GM12878 (cell line): Measurements from ENCODE around the gene CAMK2D. TPM values are rescaled to one million over a fixed set of nuclear protein-coding genes. Genes with fewer than 3 reads are reported as not detected.

ENCODE experiments used
- ATF7 ChIP-seq: fragments of 450-650 bp; IDR thresholded peaks from 2 replicates; pipeline ENCODE4 v1.6.1; 2016; ENCODE audit warnings: low read depth, mild to moderate bottlenecking
- BACH1 ChIP-seq: fragments of 450-650 bp; IDR thresholded peaks from 2 replicates; pipeline ENCODE4 v1.6.1; 2017; ENCODE audit warnings: mild to moderate bottlenecking, borderline replicate concordance
- BHLHE40 ChIP-seq, 2 experiments: fragments of 450-650 bp in 1 of 2; IDR thresholded peaks; 2 replicates each; pipeline ENCODE4 v1.6.1; 2011 to 2017; ENCODE audit warnings: low read depth in 2 of 2, borderline replicate concordance in 1 of 2, improper control_type of control experiment in 1 of 2, low read length in 1 of 2, mild to moderate bottlenecking in 1 of 2
- BRCA1 ChIP-seq: IDR thresholded peaks from 2 replicates; pipeline ENCODE4 v1.6.1; 2011; ENCODE audit warnings: low read depth, low read length, improper control_type of control experiment
- CREM ChIP-seq: IDR thresholded peaks from 2 replicates; pipeline ENCODE4 v1.6.1; 2014; ENCODE audit warnings: antibody characterized with exemption, low read depth
- EED ChIP-seq: sonication (generic); IDR thresholded peaks from 2 replicates; pipeline ENCODE4 v1.6.1; 2016; ENCODE audit warnings: antibody characterized with exemption, low read depth
- FOXM1 ChIP-seq: IDR thresholded peaks from 2 replicates; pipeline ENCODE4 v1.6.1; 2012; ENCODE audit warnings: low read depth, mild to moderate bottlenecking, inconsistent platforms, low read length, moderate library complexity
- GABPA ChIP-seq: IDR thresholded peaks from 2 replicates; pipeline ENCODE4 v1.6.1; 2014; ENCODE audit warnings: antibody characterized with exemption, low read depth, mild to moderate bottlenecking, inconsistent platforms
- IKZF2 ChIP-seq, 2 experiments: fragments of 450-650 bp; IDR thresholded peaks; 2 replicates each; pipeline ENCODE4 v1.6.1; 2017; ENCODE audit warnings: mild to moderate bottlenecking in 2 of 2, moderate library complexity in 2 of 2
- IRF5 ChIP-seq: fragments of 450-650 bp; IDR thresholded peaks from 2 replicates; pipeline ENCODE4 v1.6.1; 2017; ENCODE audit warnings: borderline replicate concordance
- MLLT1 ChIP-seq: fragments of 450-650 bp; IDR thresholded peaks from 2 replicates; pipeline ENCODE4 v1.6.1; 2016; ENCODE audit warnings: mild to moderate bottlenecking
- NFXL1 ChIP-seq: fragments of 450-650 bp; IDR thresholded peaks from 2 replicates; pipeline ENCODE4 v1.6.1; 2017; ENCODE audit warnings: antibody characterized with exemption, mild to moderate bottlenecking, borderline replicate concordance
- NFYB ChIP-seq: IDR thresholded peaks from 2 replicates; pipeline ENCODE4 v1.6.1; 2011; ENCODE audit warnings: low read depth, mild to moderate bottlenecking, low read length, improper control_type of control experiment, moderate library complexity; ENCODE audit not compliant: insufficient read depth
- NR2C2 ChIP-seq: IDR thresholded peaks from 2 replicates; pipeline ENCODE4 v1.6.1; 2011; ENCODE audit warnings: borderline replicate concordance, low read depth; ENCODE audit not compliant: control insufficient read depth, insufficient read length
- NR2F1 ChIP-seq: fragments of 450-650 bp; conservative IDR thresholded peaks from 2 replicates; pipeline ENCODE4 v1.6.1; 2017; ENCODE audit warnings: mild to moderate bottlenecking
- PBX3 ChIP-seq: IDR thresholded peaks from 2 replicates; pipeline ENCODE4 v1.6.1; 2011; ENCODE audit warnings: mild to moderate bottlenecking, low read depth, low read length, moderate library complexity; ENCODE audit not compliant: insufficient replicate concordance
- POLR2AphosphoS2 ChIP-seq: IDR thresholded peaks from 2 replicates; pipeline ENCODE4 v1.6.1; 2011; ENCODE audit warnings: low read depth, mild to moderate bottlenecking, low read length, improper control_type of control experiment, moderate library complexity
- RCOR1 ChIP-seq: conservative IDR thresholded peaks from 2 replicates; pipeline ENCODE4 v1.6.1; 2012; ENCODE audit warnings: low read depth, low read length, improper control_type of control experiment
- SMC3 ChIP-seq: IDR thresholded peaks from 2 replicates; pipeline ENCODE4 v1.6.1; 2011; ENCODE audit warnings: low read length, improper control_type of control experiment, borderline replicate concordance
- SPI1 ChIP-seq: IDR thresholded peaks from 2 replicates; pipeline ENCODE4 v1.6.1; 2011; ENCODE audit warnings: low read depth, mild to moderate bottlenecking, low read length, moderate library complexity, borderline replicate concordance; ENCODE audit not compliant: insufficient read depth
- TCF7 ChIP-seq: IDR thresholded peaks from 2 replicates; pipeline ENCODE4 v1.6.1; 2014; ENCODE audit warnings: antibody characterized with exemption, borderline replicate concordance
- YY1 ChIP-seq: IDR thresholded peaks from 2 replicates; pipeline ENCODE4 v1.6.1; 2011; ENCODE audit warnings: low read depth, mild to moderate bottlenecking, low read length
- ZBTB11 ChIP-seq: fragments of 450-650 bp; formaldehyde crosslinking; IDR thresholded peaks from 2 replicates; pipeline ENCODE4 v1.5.0; 2022; ENCODE audit warnings: mild to moderate bottlenecking, missing genetic modification characterization
- ZNF384 ChIP-seq: IDR thresholded peaks from 2 replicates; pipeline ENCODE4 v1.6.1; 2012; ENCODE audit warnings: low read depth, mild to moderate bottlenecking, low read length, improper control_type of control experiment, borderline replicate concordance
- ZSCAN29 ChIP-seq: fragments of 450-650 bp; IDR thresholded peaks from 2 replicates; pipeline ENCODE4 v1.6.1; 2017; ENCODE audit warnings: mild to moderate bottlenecking, moderate library complexity
- ZZZ3 ChIP-seq: IDR thresholded peaks from 2 replicates; pipeline ENCODE4 v1.6.1; 2011; ENCODE audit warnings: low read depth; ENCODE audit not compliant: control insufficient read depth, insufficient read length
- polyA plus RNA-seq, 11 experiments: library from polyadenylated mRNA; depleted of rRNA in 4 of 11; unstranded in 6 of 11; stranded (reverse) in 5 of 11; fragments of >200 nt; fragmentation: Nextera tagmentation in 4 of 11; fragmentation: Illumina TruSeq in 1 of 11; extraction: Ambion mirVana in 4 of 11; extraction: Trizol in 1 of 11; gene quantifications; 1 replicate in 1 of 11; 2 replicates in 10 of 11; pipeline versions ENCODE4 v1.2.1 to v1.2.3, GENCODE V29; 2011 to 2016; ENCODE audit warnings: inconsistent platforms in 2 of 11, missing spikeins in 2 of 11, low read depth in 1 of 11
- total RNA-seq, 4 experiments: library from RNA; depleted of rRNA in 3 of 4; stranded (reverse); fragments of >200 nt in 3 of 4; fragmentation: Illumina TruSeq in 1 of 4; extraction: Trizol in 1 of 4; gene quantifications; 2 replicates each; pipeline versions ENCODE4 v1.2.1 to v1.2.3, GENCODE V29; 2013 to 2021

Gene CAMK2D
- total and polyA plus RNA-seq, 10 of the 15 experiments (the other 5 are each of a cell fraction or from before 2014, with no cell fraction given), result 6.9 to 88.5 (median 12.9) TPM

GRCh38 chr4:113788888-113789287 is 27.4 kb upstream of the CAMK2D start (continued):
- TF ChIP-seq NR2F1, result peak; percentile 89
- TF ChIP-seq TCF7, result no peak
- TF ChIP-seq FOXM1, result no peak
- no peak for TF ChIP-seq BRCA1
- TF ChIP-seq RCOR1, result no peak
- TF ChIP-seq NR2C2, result no peak
- peak; percentile 61 for TF ChIP-seq ATF7
- no peak for TF ChIP-seq POLR2AphosphoS2
- TF ChIP-seq PBX3, result no peak
- TF ChIP-seq IRF5, result no peak
- TF ChIP-seq NFXL1, result no peak
- TF ChIP-seq IKZF2 (IDR thresholded peaks at IDR 0.05), result peak; percentile 85 to 88
- TF ChIP-seq ZSCAN29, result no peak
- no peak for TF ChIP-seq BHLHE40 (IDR thresholded peaks at IDR 0.05; ENCODE audit: borderline replicate concordance in 1 of 2, low read depth in 2 of 2, low read length in 1 of 2)
- TF ChIP-seq MLLT1, result peak; percentile 75; the same call in 1 of the 2 replicates
- peak; percentile 78; the same call in 1 of the 2 replicates for TF ChIP-seq SPI1
- TF ChIP-seq ZZZ3, result no peak
- no peak for TF ChIP-seq NFYB
- no peak for TF ChIP-seq ZNF384
- TF ChIP-seq BACH1, result no peak; the same call in 1 of the 2 replicates
- TF ChIP-seq GABPA, result no peak
- no peak for TF ChIP-seq SMC3
- TF ChIP-seq ZBTB11, result no peak
- no peak for TF ChIP-seq YY1
- no peak for TF ChIP-seq CREM
- TF ChIP-seq EED, result no peak
